HG03060 (cell line): ENCODE data around the gene BMPR1A.
"Not testable (repeated sequence)": the region's sequence is repeated elsewhere in the genome, so short reads cannot be mapped to it uniquely, and the experiment has no call there.

ENCODE experiments used
- ATAC-seq: cut with Tn5 transposase; IDR thresholded peaks from one replicate; pipeline ENCODE4 v1.9.1; 2021; ENCODE audit warnings: low read depth, moderate number of reproducible peaks; ENCODE audit not compliant: unreplicated experiment

The BMPR1A gene

GRCh38 chr10:86728056-86728455 is 28.4 kb upstream of the BMPR1A start:
- ATAC-seq = no peak

DNA sequence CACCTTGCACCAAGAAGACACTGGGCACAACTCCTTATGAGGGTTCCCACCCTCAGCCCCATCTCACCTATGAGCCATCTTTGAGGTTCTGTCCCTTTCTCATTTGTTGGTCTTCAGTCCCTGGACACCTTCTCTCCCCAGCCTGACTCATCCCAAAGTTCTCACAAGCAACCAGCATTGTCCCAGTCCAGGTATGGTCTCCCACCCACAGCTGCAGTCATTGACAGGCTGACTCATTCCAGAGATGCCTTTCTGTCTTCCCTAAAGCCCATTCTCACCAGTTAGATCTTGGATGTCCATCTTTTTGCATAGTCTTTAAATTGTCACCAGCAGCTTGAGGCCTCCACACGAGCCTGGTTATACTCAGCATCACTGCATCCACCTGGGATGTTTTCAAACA is 26.7 kb upstream of the BMPR1A start:
- no peak for ATAC-seq

- no peak for ATAC-seq
Observed at GRCh38 chr10:86730227-86730626, 26.2 kb upstream of the BMPR1A start.

GRCh38 chr10:86732771-86733170 is 23.6 kb upstream of the BMPR1A start:
- ATAC-seq = no peak

- no peak for ATAC-seq
Observed at GRCh38 chr10:86733260-86733671, 23.2 kb upstream of the BMPR1A start.

DNA sequence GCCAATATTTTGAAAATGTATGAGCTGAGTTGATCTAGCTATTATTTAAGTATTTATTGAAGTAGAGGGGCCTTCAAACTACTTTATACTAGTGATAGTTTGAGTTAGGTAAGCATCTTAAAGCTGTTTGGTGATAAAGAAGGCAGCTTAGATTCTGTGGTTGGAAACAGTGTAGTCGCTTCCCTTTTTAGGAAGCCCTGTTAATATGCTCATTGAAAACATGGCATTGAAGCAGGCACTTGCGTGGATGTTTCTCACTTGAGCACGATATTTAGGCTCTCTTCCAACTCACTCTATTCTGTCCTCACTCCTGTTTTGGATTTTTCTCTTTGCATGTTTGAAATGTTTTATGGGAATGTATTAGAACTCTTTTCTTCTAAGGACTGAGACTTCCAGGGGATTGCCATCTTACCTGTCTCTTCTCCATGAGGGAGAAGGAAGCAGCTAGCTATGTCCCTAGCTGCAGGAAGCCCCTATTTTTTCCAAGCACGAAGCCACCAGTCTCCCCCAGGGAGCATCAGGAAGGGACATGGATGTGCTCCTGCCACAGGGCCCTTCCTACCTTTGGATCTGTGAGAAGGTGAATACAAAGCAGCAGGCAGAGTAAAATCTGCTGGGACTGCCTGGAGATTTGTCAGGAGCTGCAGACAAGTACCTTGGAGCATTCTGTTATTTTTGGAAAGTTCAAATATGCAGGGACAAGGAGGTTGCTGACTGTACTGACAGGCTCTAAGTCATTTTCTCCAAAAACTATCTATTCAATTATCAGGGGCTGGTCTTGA is 22.0 kb upstream of the BMPR1A start:
- ATAC-seq = no peak

- not testable (repeated sequence) for ATAC-seq
Observed at GRCh38 chr10:86735278-86735677, 21.1 kb upstream of the BMPR1A start.

- ATAC-seq = no peak
Observed at GRCh38 chr10:86742230-86742629, 14.2 kb upstream of the BMPR1A start.

GRCh38 chr10:86744067-86744725 is 12.2 kb upstream of the BMPR1A start:
- ATAC-seq = no peak

DNA sequence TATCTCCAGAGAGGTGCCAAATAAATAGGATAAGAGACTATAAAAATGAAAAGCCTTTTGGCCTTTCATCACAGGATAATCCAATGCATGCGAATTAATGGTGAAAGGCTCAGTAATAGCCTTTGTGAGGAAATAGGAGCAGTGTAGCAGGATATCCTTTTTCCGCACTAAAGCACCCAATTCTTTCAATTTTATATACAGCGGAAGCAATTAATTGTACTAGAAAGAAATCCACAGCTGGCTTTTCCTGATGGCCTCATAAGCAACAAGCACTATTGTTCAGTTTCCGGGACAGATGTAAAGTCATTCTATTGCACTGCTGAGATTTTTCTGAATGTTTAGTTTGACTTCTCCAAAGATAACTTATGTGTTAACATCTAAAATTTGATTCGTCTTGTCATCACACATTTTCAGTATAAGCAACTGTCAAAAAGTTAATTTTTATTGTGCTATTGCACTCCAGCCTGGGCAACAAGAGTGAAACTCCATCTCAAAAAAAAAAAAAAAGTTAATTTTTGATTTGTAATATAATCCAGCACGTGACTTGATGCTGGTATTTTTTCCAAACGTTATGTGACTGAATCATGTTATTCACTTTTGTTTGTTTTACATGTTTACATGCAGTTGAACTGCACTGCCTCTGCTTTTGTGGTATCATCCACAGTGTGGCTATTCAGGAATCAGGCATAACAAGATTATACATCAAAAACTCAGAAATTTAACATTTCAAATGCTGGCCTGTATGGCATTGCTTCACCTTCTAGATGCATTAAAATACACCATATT is 8.4 kb upstream of the BMPR1A start:
- ATAC-seq = no peak

DNA sequence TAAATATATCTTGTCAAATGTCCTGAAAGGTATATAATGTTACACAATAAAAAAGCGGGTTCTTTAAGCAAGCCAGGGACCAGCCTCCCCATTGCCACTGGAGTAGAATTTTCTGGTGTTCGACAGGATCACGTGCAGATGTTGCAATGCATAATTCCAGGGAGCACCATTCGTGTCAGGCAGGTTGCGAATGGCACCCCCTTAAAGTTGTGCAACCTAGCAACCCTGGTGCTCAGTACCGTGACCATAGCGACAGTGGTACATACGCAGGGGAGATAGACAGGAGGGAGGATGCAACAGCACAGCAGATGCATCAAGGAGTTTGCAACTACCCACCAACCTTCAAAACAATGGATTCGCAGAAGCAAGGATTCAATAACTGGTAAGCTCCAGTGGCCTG is 6.6 kb upstream of the BMPR1A start:
- ATAC-seq = no peak

DNA sequence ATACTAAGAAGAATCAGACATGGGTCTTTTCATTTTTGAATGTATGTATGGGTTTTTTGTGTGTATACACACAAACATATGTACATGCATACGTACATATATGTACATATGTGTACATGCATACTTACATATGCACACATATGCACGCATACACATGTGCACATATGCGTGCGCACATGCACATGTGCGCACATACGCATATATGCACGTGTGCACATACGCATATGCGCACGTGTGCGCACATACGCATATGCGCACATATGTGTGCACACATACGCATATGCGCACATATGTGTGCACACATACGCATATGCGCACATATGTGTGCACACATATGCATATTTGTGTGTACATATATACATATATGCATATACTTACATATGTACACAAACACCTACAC is 4.9 kb upstream of the BMPR1A start:
- no peak for ATAC-seq

- no peak for ATAC-seq
Observed at GRCh38 chr10:86752311-86752710, 4.1 kb upstream of the BMPR1A start.

DNA sequence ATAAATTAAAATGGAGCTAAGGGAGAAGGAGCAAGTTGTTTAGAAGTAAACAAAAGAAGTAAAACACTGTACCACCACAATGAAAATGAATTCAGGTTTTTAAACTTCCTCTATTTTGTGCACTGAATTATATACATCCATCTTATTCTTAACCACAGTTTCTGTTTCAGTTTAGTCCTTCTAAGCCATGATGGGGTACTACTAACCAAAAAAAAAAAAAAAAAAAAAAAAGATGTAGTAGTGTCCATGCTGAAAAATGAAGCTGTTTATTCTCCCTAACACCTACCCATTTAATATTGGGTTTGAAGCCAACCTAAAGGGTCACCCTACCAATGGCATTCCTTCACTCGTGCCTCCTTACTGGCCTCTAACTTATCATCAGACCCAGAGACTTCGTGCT is 3.4 kb upstream of the BMPR1A start:
- ATAC-seq = no peak

- no peak for ATAC-seq
Observed at GRCh38 chr10:86753638-86754434, 2.6 kb upstream of the BMPR1A start.

GRCh38 chr10:86755454-86755739 is 1.0 kb upstream of the BMPR1A start:
- no peak for ATAC-seq

DNA sequence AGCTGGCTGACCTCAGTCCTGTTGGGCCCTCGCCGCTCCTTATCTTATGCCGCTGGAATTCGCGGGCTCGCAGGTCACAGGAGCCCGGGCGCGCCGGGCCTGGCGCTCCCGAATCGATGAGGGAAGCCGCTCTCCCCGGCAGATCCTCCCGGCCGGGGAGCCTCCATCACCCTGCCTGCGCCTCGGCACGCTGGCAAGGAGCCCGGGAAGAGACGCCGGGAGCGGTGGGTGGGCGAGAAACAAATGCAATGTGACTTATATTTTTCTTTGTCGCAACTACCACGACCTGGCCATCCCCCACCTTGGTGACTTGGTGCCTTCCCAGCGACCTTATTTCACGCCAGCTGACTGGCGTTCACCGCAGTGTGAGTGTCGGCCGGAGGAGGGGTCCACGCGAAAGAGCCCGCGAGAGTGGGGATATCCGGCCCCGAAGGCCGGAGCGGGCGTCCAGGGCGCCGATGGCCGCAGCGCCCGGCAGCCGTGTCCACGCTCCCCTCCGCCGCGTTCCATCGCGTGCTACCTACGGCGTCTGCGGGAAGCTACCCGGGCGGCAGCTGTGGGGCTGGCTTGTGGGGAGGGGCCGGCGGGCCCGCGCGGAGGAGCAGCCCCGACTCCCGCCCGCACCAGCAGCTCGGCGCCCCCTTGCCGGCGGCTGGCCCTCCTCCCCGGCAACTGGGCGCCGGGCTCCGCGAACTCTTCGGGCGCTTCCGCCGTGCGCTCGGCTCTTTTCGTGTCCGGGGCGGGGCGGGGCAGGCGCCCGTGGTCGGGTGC is 494 bp upstream of the BMPR1A start:
- ATAC-seq = peak; percentile 32

- ATAC-seq = no peak
Observed at GRCh38 chr10:86757113-86757972, 924 bp downstream of the BMPR1A start.
